WI38 (cell line): ENCODE results near the gene GLIPR1L2.
"Not testable (repeated sequence)": the region's sequence is repeated elsewhere in the genome, so short reads cannot be mapped to it uniquely, and the experiment has no call there.

Source experiments
- H3K4me3 ChIP-seq: 2 replicates; pipeline ENCODE4 v1.5.1; 2011; ENCODE audit warnings: low read depth, mild to moderate bottlenecking, control low read depth, low read length
- CTCF ChIP-seq: IDR thresholded peaks from 2 replicates; pipeline ENCODE4 v1.5.1; 2012; ENCODE audit warnings: low read depth, mild to moderate bottlenecking, control low read depth, low read length

Gene GLIPR1L2

GRCh38 chr12:75457191-75457590 is 66.3 kb downstream of the GLIPR1L2 start:
- no peak overlapping the region for H3K4me3 ChIP-seq
- TF ChIP-seq CTCF: no peak

GRCh38 chr12:75457866-75458265 is 67.0 kb downstream of the GLIPR1L2 start:
- not testable (repeated sequence) for H3K4me3 ChIP-seq

GRCh38 chr12:75459755-75460154 is 68.9 kb downstream of the GLIPR1L2 start:
- no peak overlapping the region for H3K4me3 ChIP-seq
- TF ChIP-seq CTCF: no peak

- TF ChIP-seq CTCF: no peak
- H3K4me3 ChIP-seq: no peak overlapping the region
Observed at GRCh38 chr12:75460204-75460603, 69.3 kb downstream of the GLIPR1L2 start.

GRCh38 chr12:75471902-75472890 is 81.3 kb downstream of the GLIPR1L2 start:
- no peak overlapping the region for H3K4me3 ChIP-seq
- TF ChIP-seq CTCF: no peak

- H3K4me3 ChIP-seq: no peak overlapping the region
- no peak for TF ChIP-seq CTCF
Observed at GRCh38 chr12:75474116-75474515, 83.2 kb downstream of the GLIPR1L2 start.

- TF ChIP-seq CTCF: no peak
- H3K4me3 ChIP-seq: no peak overlapping the region
Observed at GRCh38 chr12:75476071-75476470, 85.2 kb downstream of the GLIPR1L2 start.
